AG04450 (cell line): ENCODE results near the gene EZH2. TPM values are rescaled to one million over a fixed set of nuclear protein-coding genes. Genes with fewer than 3 reads are reported as not detected.

ENCODE experiments used
- CTCF ChIA-PET: fragments of 300-600, 350-600 bp; formaldehyde crosslinking; extraction: SDS; loops from one replicate; lab custom pipeline; 2022; ENCODE audit warnings: antibody characterized with exemption, inconsistent platforms; lab: Charles Lee
- POLR2A ChIA-PET: fragments of 350-600 bp; formaldehyde crosslinking; extraction: SDS; loops from one replicate; lab custom pipeline; 2021; ENCODE audit warnings: antibody characterized with exemption, inconsistent platforms; lab: Yijun Ruan, JAX
- DNase-seq: peaks from one replicate; pipeline ENCODE4 v3.0.0-alpha.2; 2011; ENCODE audit warnings: low read depth, low spot score
- H3K27ac ChIP-seq: one replicate; pipeline ENCODE4 v1.5.1; 2012; ENCODE audit warnings: low read depth, low read length, control low read depth
- H3K27me3 ChIP-seq: one replicate; pipeline ENCODE4 v1.6.0; 2012; ENCODE audit warnings: low read length; ENCODE audit not compliant: control insufficient read depth, insufficient read depth
- H3K4me3 ChIP-seq: 2 replicates; pipeline ENCODE4 v1.5.1; 2011; ENCODE audit warnings: mild to moderate bottlenecking, low read depth, low read length, control low read depth
- H3K9me3 ChIP-seq: 2 replicates; pipeline ENCODE4 v1.5.1; 2012; ENCODE audit warnings: low read length; ENCODE audit not compliant: control insufficient read depth, insufficient read depth
- CTCF ChIP-seq: IDR thresholded peaks from 2 replicates; pipeline ENCODE4 v1.5.1; 2011; ENCODE audit warnings: low read depth, low read length, control low read depth, inconsistent platforms
- polyA plus RNA-seq: library from polyadenylated mRNA; depleted of rRNA; stranded (reverse); fragments of >200 nt; gene quantifications from 2 replicates; pipeline ENCODE4 v1.2.3, GENCODE V29; 2011

The EZH2 gene
- polyA plus RNA-seq, 1 experiment, result 17.0 TPM

DNA sequence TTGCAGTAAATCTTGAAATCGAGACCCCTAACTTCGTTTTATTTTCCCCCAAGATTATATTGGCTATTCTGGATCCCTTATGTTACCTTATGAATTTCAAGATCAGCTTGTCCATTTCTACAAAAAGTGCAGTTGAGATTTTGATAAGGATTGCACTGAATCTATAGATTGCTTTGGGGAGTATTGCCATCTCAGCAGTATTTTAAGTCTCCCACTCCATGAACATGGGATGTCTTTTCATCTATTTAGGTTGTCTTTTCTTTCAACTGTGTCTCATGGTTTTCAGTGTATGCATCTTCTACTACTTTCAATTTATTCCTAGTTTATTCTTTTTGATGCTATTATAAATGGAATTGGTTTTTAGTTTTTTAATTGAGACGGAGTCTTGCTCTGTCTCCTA lies 89.6 kb downstream of the EZH2 start:
- POLR2A ChIA-PET, result no interaction called here
- Histone ChIP-seq H3K27ac (no peak overlapping the region), H3K9me3 (no peaks in the 10 kb centered on the region), H3K27me3 (no peaks in the 10 kb centered on the region), H3K4me3 (no peak overlapping the region)
- CTCF ChIA-PET, result interaction anchor here (1.0 kb wide), 1 partner anchor 218 kb away, joined by 3 read pairs; no protein-coding TSS in a partner anchor
- DNase-seq, result no peak
- TF ChIP-seq CTCF, result no peak

- no peak overlapping the region for H3K27ac ChIP-seq
- DNase-seq, result no peak
- CTCF ChIA-PET, result interaction anchor here (0.7 to 1.1 kb wide), 4 partner anchors 9 to 219 kb away, joined by 3 to 4 read pairs (median 3); no protein-coding TSS in a partner anchor
These were observed 90.5 kb downstream of the EZH2 start for GRCh38 chr7:148793590-148793989.

DNA sequence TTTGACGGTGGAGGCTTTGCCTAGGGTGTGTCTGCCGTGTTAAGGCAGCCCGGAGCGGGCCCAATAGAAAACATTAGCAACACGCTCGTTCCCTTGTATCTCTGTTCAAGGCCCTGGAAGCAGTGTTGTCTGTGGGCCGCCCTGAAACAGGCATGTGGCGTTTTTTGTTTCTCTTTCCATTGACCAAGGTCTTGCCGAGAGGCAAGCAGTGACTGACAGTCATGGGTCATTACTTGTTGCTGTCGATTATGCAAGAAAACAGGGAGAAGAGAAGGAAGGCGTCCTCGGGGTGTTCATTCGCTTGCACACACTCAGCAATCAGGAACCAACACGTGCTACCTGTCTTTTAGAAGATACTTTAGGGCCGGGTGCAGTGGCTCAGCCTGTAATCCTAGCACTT lies 92.5 kb downstream of the EZH2 start:
- POLR2A ChIA-PET, result no interaction called here
- H3K9me3 ChIP-seq, result no peaks in the 10 kb centered on the region
- DNase-seq, result no peak
- TF ChIP-seq CTCF, result no peak
- CTCF ChIA-PET, result no interaction called here
- H3K4me3 ChIP-seq, result no peak overlapping the region
- no peaks in the 10 kb centered on the region for H3K27me3 ChIP-seq
- no peak overlapping the region for H3K27ac ChIP-seq

More at GRCh38 chr7:148793590-148793989, 90.5 kb downstream of the EZH2 start:
- Histone ChIP-seq H3K4me3 (no peak overlapping the region), H3K27me3 (no peaks in the 10 kb centered on the region), H3K9me3 (no peaks in the 10 kb centered on the region)
- POLR2A ChIA-PET, result no interaction called here
- no peak for TF ChIP-seq CTCF

- H3K27ac ChIP-seq, result no peak overlapping the region
- ChIA-PET CTCF (no interaction called here), POLR2A (no interaction called here)
- no peaks in the 10 kb centered on the region for H3K27me3 ChIP-seq
- DNase-seq, result no peak
- no peaks in the 10 kb centered on the region for H3K9me3 ChIP-seq
- TF ChIP-seq CTCF, result no peak
- H3K4me3 ChIP-seq, result no peak overlapping the region
These were observed 93.2 kb downstream of the EZH2 start for GRCh38 chr7:148790850-148791249.

GRCh38 chr7:148790131-148790726 lies 93.9 kb downstream of the EZH2 start:
- no peak for DNase-seq
- H3K27me3 ChIP-seq, result no peaks in the 10 kb centered on the region
- no peak overlapping the region for H3K27ac ChIP-seq
- ChIA-PET CTCF (no interaction called here), POLR2A (no interaction called here)
- H3K9me3 ChIP-seq, result no peaks in the 10 kb centered on the region
- H3K4me3 ChIP-seq, result no peak overlapping the region
- no peak for TF ChIP-seq CTCF
